ENCODE data around the gene SRC. TPM values are rescaled to one million over a fixed set of nuclear protein-coding genes. Genes with fewer than 3 reads are reported as not detected.

Gene SRC
- total RNA-seq: 16.6 and 20.2 TPM in 2 replicates

- DNase-seq (ENCODE audit: low read depth, low spot score): no peak
Observed at GRCh38 chr20:37345339-37346235, at the start of gene SRC. SRC (plus strand) TSS chr20:37346140; CDS start chr20:37384154, 38,014 bp downstream.

GRCh38 chr20:37296371-37296770, 49.6 kb upstream of the SRC start:
- no peak for DNase-seq (ENCODE audit: low read depth, low spot score)

GRCh38 chr20:37297066-37297736, 48.7 kb upstream of the SRC start:
- DNase-seq (ENCODE audit: low read depth, low spot score): no peak

- DNase-seq (ENCODE audit: low read depth, low spot score): no peak
Observed at GRCh38 chr20:37298190-37298939, 47.6 kb upstream of the SRC start.

- no peak for DNase-seq (ENCODE audit: low read depth, low spot score)
Observed at GRCh38 chr20:37299718-37300528, 46.0 kb upstream of the SRC start.

GRCh38 chr20:37301120-37301519, 44.8 kb upstream of the SRC start:
- no peak for DNase-seq (ENCODE audit: low read depth, low spot score)

- no peak for DNase-seq (ENCODE audit: low read depth, low spot score)
Observed at GRCh38 chr20:37301558-37301957, 44.4 kb upstream of the SRC start.

- DNase-seq (ENCODE audit: low read depth, low spot score): no peak
Observed at GRCh38 chr20:37302981-37303380, 43.0 kb upstream of the SRC start.

- no peak for DNase-seq (ENCODE audit: low read depth, low spot score)
Observed at GRCh38 chr20:37303637-37304036, 42.3 kb upstream of the SRC start.

GRCh38 chr20:37305079-37305478, 40.9 kb upstream of the SRC start:
- no peak for DNase-seq (ENCODE audit: low read depth, low spot score)

GRCh38 chr20:37305839-37306238, 40.1 kb upstream of the SRC start:
- DNase-seq (ENCODE audit: low read depth, low spot score): no peak

GRCh38 chr20:37308086-37309050, 37.6 kb upstream of the SRC start:
- no peak for DNase-seq (ENCODE audit: low read depth, low spot score)

GRCh38 chr20:37309290-37309689, 36.6 kb upstream of the SRC start:
- DNase-seq (ENCODE audit: low read depth, low spot score): no peak

- no peak for DNase-seq (ENCODE audit: low read depth, low spot score)
Observed at GRCh38 chr20:37309936-37310590, 35.9 kb upstream of the SRC start.

- no peak for DNase-seq (ENCODE audit: low read depth, low spot score)
Observed at GRCh38 chr20:37310951-37311350, 35.0 kb upstream of the SRC start.

- no peak for DNase-seq (ENCODE audit: low read depth, low spot score)
Observed at GRCh38 chr20:37311710-37312355, 34.1 kb upstream of the SRC start.

GRCh38 chr20:37313546-37314091, 32.3 kb upstream of the SRC start:
- DNase-seq (ENCODE audit: low read depth, low spot score): no peak

GRCh38 chr20:37314099-37314498, 31.8 kb upstream of the SRC start:
- DNase-seq (ENCODE audit: low read depth, low spot score): no peak

GRCh38 chr20:37314617-37315016, 31.3 kb upstream of the SRC start:
- no peak for DNase-seq (ENCODE audit: low read depth, low spot score)

Measured in pulmonary artery endothelial cell (primary cell).